ENCODE measurements around the gene TCF20. TPM values are rescaled to one million over a fixed set of nuclear protein-coding genes. Genes with fewer than 3 reads are reported as not detected.
A peak's percentile ranks its signal among the peaks of the same experiment; 100 is the strongest.

Gene TCF20
- total and polyA plus RNA-seq, 8 donors: 5.8 to 50.0 (median 18.8) TPM

DNA sequence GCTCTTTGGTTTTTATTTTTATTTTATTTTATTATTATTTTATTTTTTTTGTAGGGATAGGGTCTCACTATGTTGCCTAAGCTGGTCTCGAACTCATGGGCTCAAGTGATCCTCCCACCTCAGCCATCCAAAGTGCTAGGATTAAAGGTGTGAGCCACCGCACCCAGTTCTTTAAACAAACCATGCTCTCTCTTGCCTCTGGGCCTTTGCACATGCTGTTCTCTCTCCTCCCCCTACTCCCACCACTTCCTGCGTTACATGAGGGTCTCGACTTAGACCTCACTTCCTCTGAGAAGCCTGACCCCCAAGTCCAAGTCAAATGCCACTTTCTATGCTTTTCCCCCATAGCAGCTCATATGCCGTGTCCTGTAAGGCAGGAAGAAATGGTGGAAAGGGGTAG, 15.2 kb upstream of the TCF20 start:
- peaks cover 0 to 38% (median 21%) of the 10 kb centered on the region in 3 donors for H3K27me3 ChIP-seq
- no peak for DNase-seq
- no peaks in the 10 kb centered on the region for H3K36me3 ChIP-seq
- H3K27ac ChIP-seq: no peak overlapping the region
- 89 to 96% (median 90%) methylated on average over 5 of the region's 5 CpGs for WGBS, 5 donors
- TF ChIP-seq, protein P1, sequence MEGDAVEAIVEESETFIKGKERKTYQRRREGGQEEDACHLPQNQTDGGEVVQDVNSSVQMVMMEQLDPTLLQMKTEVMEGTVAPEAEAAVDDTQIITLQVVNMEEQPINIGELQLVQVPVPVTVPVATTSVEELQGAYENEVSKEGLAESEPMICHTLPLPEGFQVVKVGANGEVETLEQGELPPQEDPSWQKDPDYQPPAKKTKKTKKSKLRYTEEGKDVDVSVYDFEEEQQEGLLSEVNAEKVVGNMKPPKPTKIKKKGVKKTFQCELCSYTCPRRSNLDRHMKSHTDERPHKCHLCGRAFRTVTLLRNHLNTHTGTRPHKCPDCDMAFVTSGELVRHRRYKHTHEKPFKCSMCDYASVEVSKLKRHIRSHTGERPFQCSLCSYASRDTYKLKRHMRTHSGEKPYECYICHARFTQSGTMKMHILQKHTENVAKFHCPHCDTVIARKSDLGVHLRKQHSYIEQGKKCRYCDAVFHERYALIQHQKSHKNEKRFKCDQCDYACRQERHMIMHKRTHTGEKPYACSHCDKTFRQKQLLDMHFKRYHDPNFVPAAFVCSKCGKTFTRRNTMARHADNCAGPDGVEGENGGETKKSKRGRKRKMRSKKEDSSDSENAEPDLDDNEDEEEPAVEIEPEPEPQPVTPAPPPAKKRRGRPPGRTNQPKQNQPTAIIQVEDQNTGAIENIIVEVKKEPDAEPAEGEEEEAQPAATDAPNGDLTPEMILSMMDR (IDR thresholded peaks at IDR 0.05): no peak
- TF ChIP-seq EP300 (IDR thresholded peaks at IDR 0.05) (no peak), POLR2AphosphoS5 (IDR thresholded peaks at IDR 0.05) (no peak)
- no peaks in the 10 kb centered on the region for H3K9me3 ChIP-seq
- no peak overlapping the region for H3K4me3 ChIP-seq
- intact Hi-C loops (cut with DNase I; ENCODE audit: low total_unique reads): no loop called here
- H3K4me1 ChIP-seq: peaks cover 14 to 26% (median 23%) of the 10 kb centered on the region in 4 donors

DNA sequence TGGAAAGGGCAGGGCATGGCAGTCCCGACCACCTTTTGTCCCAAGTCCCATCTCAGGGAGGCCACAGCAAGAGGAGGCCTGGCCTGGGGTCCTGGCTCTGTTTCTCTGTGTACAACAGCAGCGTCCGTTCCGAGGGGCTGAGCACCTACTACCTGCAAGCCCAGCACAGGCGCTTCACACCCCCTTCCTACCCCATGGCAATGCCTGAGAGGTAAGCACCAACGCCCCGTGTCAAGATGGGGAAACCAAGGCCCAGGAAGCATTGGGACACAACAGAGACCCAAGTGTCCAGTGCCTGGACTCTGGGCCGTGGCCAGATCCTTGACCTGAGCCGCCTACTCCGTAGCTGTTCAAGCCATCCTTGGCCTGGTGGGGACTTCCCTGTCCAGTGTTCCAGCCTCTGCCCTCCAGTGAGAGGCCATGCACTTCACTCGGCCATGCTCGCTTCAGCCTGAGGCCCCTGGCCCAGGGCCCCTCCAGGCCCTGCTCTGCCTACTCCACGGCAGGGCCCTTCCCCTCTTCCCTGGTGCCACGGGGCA, 14.3 kb upstream of the TCF20 start:
- TF ChIP-seq EP300 (IDR thresholded peaks at IDR 0.05) (no peak), POLR2AphosphoS5 (IDR thresholded peaks at IDR 0.05) (no peak), POLR2A (IDR thresholded peaks at IDR 0.05) (no peak)
- TF ChIP-seq, protein P1 (IDR thresholded peaks at IDR 0.05): no peak
- intact Hi-C loops (cut with DNase I; ENCODE audit: low total_unique reads): no loop called here
- WGBS, 5 donors: 90 to 97% (median 93%) methylated on average over 12 to 14 of the region's 14 CpGs
- Histone ChIP-seq H3K4me1 (peaks cover 14 to 24% (median 20%) of the 10 kb centered on the region in 4 donors), H3K27ac (no peak overlapping the region), H3K9me3 (no peaks in the 10 kb centered on the region), H3K27me3 (peaks cover 0 to 38% (median 21%) of the 10 kb centered on the region in 3 donors), H3K36me3 (no peaks in the 10 kb centered on the region), H3K4me3 (no peak overlapping the region)
- no peak for DNase-seq

DNA sequence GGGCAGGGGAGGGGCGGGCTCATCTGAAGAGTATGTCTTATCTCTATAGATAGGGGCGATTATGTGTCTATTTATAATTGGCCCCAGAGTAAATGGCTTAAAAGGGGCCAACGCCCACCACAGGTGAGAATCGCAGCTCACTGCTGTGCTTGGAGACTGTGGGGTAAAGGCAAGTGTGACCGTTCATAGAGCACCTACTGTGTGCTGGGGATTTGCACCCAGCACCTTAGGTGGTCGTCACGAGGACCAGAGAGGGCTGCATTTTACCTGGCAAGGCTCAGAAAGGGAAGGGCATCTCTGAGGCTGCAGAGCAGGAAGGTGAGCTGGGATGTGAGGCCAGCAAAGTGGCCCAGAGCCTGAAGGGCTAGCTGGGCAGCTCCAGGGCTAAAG, 13.7 kb upstream of the TCF20 start:
- Histone ChIP-seq H3K4me3 (peak overlapping the region; percentile 37 to 48 (median 39)), H3K27me3 (peaks cover 0 to 38% (median 21%) of the 10 kb centered on the region in 3 donors), H3K36me3 (no peaks in the 10 kb centered on the region), H3K27ac (no peak overlapping the region), H3K4me1 (peaks cover 14 to 24% (median 17%) of the 10 kb centered on the region in 4 donors), H3K9me3 (no peaks in the 10 kb centered on the region)
- TF ChIP-seq POLR2A (IDR thresholded peaks at IDR 0.05): no peak
- TF ChIP-seq, protein P1 (IDR thresholded peaks at IDR 0.05): no peak
- no peak for TF ChIP-seq POLR2AphosphoS5 (IDR thresholded peaks at IDR 0.05)
- no peak for TF ChIP-seq EP300 (IDR thresholded peaks at IDR 0.05)
- intact Hi-C loops (cut with DNase I; ENCODE audit: low total_unique reads): no loop called here
- WGBS, 5 donors: 18 to 42% (median 28%) methylated on average over 6 to 7 of the region's 7 CpGs
- DNase-seq: no peak

GRCh38 chr22:42283278-42284201, 13.1 kb upstream of the TCF20 start:
- Histone ChIP-seq H3K4me1 (peaks cover 14 to 24% (median 17%) of the 10 kb centered on the region in 4 donors), H3K36me3 (no peaks in the 10 kb centered on the region), H3K9me3 (no peaks in the 10 kb centered on the region), H3K27me3 (peaks cover 0 to 38% (median 21%) of the 10 kb centered on the region in 3 donors), H3K4me3 (peak overlapping the region; percentile 37 to 48 (median 39)), H3K27ac (no peak overlapping the region)
- TF ChIP-seq EP300 (IDR thresholded peaks at IDR 0.05) (no peak), POLR2AphosphoS5 (IDR thresholded peaks at IDR 0.05) (no peak)
- 2 to 12% (median 5%) methylated on average over 36 to 72 of the region's 72 CpGs for WGBS, 5 donors
- intact Hi-C loops (cut with DNase I; ENCODE audit: low total_unique reads): no loop called here
- DNase-seq: peak in 1 of 2 donors; percentile 71
